ENCODE results near the gene NDEL1.

- no peak for TF ChIP-seq CTCF (IDR thresholded peaks at IDR 0.05; ENCODE audit: extremely low read depth in 1 of 2, insufficient read depth in 1 of 2, low read depth in 1 of 2, low read length in 2 of 2)
- no peak for TF ChIP-seq MYC (IDR thresholded peaks at IDR 0.05; ENCODE audit: low read depth, low read length)
- TF ChIP-seq POLR2AphosphoS5 (IDR thresholded peaks at IDR 0.05; ENCODE audit: insufficient read depth, low read depth, low read length), result no peak
- no peak for TF ChIP-seq EZH2 (IDR thresholded peaks at IDR 0.05; ENCODE audit: borderline replicate concordance, low read depth, low read length, severe bottlenecking)
- no peak for TF ChIP-seq POLR2A (IDR thresholded peaks at IDR 0.05; ENCODE audit: low read depth, low read length)
- TF ChIP-seq MAX (IDR thresholded peaks at IDR 0.05; ENCODE audit: insufficient read depth, insufficient read length), result no peak
- TF ChIP-seq FOS (IDR thresholded peaks at IDR 0.05; ENCODE audit: borderline replicate concordance, insufficient read depth, low read length), result no peak
- TF ChIP-seq JUN (IDR thresholded peaks at IDR 0.05; ENCODE audit: borderline replicate concordance, insufficient read depth, insufficient read length, low read depth), result no peak
- TF ChIP-seq GATA2 (IDR thresholded peaks at IDR 0.05; ENCODE audit: insufficient read depth, insufficient read length, low read depth, low read length), result no peak
Observed at GRCh38 chr17:8419305-8419704, 16.4 kb upstream of the NDEL1 start.
